GM12864 (cell line): ENCODE measurements around the gene OAT.

Experiments used
- DNase-seq: peaks from one replicate; pipeline ENCODE4 v3.0.0-alpha.2; 2011; ENCODE audit warnings: low read depth
- H3K4me3 ChIP-seq: 2 replicates; pipeline ENCODE4 v1.5.1; 2011; ENCODE audit warnings: mild to moderate bottlenecking, low read depth, low read length, control low read depth
- TF ChIP-seq, protein P1 (sequence below): IDR thresholded peaks from 2 replicates; pipeline ENCODE4 v1.5.1; 2011; ENCODE audit warnings: low read depth, mild to moderate bottlenecking, moderate library complexity, low read length, control low read depth, inconsistent platforms; ENCODE audit errors: missing control alignments

The OAT gene

DNA sequence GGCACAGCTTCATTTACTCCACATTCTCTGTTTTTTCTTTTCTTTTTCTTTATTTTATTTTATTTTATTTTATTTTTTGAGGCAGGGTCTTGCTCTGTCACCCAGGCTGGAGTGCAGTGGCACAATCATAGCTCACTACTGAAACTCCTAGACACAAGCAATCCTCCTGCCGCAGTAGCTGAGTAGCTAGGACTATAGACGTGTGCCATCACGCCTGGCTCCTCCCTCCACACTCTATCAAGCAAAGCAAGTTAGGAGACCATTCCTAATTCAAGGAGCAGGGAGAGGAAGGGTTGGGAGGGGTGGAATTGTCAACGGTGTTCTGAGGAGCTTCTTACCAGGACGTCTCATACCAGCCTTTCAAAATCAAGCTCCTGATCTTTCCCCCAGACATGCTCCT, 52.4 kb downstream of the OAT start:
- no peak for DNase-seq
- no peak overlapping the region for H3K4me3 ChIP-seq
- TF ChIP-seq, protein P1, sequence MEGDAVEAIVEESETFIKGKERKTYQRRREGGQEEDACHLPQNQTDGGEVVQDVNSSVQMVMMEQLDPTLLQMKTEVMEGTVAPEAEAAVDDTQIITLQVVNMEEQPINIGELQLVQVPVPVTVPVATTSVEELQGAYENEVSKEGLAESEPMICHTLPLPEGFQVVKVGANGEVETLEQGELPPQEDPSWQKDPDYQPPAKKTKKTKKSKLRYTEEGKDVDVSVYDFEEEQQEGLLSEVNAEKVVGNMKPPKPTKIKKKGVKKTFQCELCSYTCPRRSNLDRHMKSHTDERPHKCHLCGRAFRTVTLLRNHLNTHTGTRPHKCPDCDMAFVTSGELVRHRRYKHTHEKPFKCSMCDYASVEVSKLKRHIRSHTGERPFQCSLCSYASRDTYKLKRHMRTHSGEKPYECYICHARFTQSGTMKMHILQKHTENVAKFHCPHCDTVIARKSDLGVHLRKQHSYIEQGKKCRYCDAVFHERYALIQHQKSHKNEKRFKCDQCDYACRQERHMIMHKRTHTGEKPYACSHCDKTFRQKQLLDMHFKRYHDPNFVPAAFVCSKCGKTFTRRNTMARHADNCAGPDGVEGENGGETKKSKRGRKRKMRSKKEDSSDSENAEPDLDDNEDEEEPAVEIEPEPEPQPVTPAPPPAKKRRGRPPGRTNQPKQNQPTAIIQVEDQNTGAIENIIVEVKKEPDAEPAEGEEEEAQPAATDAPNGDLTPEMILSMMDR, result no peak

DNA sequence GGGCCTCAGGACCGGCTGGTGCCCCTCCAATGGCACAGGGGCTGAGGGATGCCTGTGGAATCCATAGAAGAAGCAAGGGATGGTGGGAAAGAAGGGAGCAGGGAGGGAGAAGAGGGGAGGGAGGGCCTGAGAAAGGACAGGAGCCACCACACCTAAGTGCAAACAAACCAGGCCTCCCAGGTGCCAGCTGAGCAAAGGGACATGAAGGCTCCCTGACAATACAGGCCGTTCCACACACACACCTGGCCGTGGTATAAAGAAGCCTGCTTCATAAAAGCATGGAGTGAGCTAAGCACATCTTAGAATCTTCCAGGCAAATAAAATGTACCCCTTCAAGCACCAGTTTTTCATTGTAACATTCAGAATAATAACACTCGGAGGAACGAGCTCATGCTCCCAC, 54.0 kb downstream of the OAT start:
- TF ChIP-seq, protein P1, result no peak
- DNase-seq, result no peak
- H3K4me3 ChIP-seq, result no peak overlapping the region

DNA sequence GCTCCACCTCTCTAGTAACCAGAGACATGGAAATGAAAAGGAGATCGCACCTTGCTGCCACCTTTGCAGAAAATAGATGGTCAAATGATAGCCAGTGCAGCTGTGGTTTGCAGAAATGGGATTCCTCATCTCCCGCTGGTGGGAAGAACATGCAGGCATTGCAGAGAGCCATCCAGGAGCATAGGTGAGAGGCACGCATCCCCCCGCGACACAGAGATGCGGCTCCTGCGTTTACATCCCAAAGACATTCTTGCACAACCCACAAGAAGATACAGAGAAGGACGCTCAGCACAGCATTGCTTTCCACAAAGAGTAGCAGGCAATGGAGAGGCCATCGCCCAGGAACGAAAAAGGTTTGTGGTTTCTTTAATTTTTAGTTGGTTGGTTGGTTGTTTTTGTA, 56.2 kb downstream of the OAT start:
- TF ChIP-seq, protein P1, result no peak
- no peak for DNase-seq
- H3K4me3 ChIP-seq, result no peak overlapping the region

DNA sequence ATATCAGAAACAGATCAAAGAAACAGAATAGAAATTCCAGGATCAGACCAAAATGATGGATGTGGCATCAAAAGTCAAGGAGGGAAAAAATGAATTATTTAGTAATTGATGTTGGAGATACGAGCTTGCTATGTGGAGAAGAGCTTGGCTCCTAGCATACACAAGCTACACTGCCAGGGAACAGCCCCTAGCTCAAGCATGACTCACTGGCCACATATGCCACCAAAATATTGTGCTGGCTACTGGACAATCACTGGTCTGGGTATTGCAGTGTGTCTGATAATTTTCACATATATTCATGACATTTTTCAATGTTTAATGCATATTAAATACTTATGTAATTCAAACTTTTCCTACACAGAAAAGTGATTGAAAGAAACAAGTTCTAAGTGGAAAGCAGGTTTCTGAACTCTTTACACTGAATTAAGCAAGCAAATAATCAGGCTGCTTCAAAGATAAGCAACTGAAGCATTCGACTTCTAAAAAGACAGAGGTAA, 59.3 kb downstream of the OAT start:
- DNase-seq, result no peak
- TF ChIP-seq, protein P1, result no peak
- no peak overlapping the region for H3K4me3 ChIP-seq

DNA sequence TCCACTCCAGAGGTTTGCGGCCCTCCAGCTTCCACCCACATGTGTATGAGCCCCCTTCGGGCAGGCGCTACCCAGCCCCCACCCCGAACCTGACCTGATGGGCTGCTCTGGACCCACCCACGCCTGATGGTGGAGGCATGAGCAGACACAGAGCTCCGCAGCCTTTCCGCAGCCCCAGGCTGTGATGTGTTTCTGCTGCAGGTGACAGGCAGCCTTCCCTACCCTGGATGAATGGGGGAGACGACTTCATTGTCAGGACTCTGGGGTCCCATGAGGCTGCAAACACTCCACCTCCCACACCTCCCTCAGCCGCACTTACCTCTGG, 61.2 kb downstream of the OAT start:
- TF ChIP-seq, protein P1, result no peak
- H3K4me3 ChIP-seq, result no peak overlapping the region
- DNase-seq, result no peak

DNA sequence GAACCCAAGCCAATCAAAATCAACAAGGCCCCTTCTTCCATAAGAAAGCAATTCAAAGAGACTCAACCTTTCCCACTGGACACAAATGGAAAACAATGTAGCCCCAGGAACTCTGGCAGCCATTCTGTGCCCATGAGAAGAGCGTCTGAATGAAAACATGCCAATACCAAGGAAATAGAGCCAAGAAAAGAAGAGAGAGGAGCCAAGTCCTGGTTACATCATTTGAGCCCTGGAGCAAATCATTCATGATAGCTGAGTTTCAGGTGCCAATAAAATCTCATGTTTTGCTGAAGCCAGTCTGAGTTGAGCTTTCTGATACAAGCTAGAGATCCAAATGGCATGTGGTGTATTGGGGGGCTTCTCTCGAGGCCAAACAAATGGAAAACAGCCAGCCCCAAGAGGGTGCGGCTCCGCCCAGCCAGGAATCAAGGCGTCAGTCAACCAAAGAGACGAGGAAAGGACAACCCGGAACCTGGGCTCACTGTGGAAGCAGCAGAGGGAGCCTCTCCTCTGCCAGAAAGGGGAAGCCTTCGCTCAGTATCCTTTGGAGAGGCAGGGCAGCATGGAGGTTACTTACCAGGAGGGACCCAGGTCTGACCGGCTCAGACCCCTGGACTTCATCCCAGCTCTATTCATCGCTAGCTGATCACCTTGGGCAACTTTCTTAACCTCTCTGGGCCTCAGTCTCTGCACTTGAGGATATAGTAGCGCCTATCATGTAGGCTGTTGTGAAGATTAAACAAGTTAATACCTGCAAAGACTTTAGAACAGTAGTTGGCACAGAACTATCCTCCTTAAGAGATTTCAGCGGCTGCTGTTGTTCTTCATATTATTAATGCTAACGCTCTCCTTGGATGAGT, 61.8 kb downstream of the OAT start:
- DNase-seq, result no peak
- no peak overlapping the region for H3K4me3 ChIP-seq
- TF ChIP-seq, protein P1, result no peak
